ENCODE measurements around the gene CACNG7.
A peak's percentile ranks its signal among the peaks of the same experiment; 100 is the strongest.

CACNG7 gene

GRCh38 chr19:53927739-53928138, 18.7 kb downstream of the CACNG7 start:
- TF ChIP-seq CTCF (IDR thresholded peaks at IDR 0.05), result no peak
- Mint-ChIP-seq H3K27me3 (ENCODE audit: low read depth, poor library complexity) (peaks cover 6% of the 10 kb centered on the region), H3K4me3 (no peak overlapping the region), H3K36me3 (ENCODE audit: low read depth) (no peaks in the 10 kb centered on the region), H3K9me3 (peaks cover 9% of the 10 kb centered on the region), H3K27ac (no peak overlapping the region), H3K4me1 (no peaks in the 10 kb centered on the region)
- DNase-seq, result peak; percentile 89

DNA sequence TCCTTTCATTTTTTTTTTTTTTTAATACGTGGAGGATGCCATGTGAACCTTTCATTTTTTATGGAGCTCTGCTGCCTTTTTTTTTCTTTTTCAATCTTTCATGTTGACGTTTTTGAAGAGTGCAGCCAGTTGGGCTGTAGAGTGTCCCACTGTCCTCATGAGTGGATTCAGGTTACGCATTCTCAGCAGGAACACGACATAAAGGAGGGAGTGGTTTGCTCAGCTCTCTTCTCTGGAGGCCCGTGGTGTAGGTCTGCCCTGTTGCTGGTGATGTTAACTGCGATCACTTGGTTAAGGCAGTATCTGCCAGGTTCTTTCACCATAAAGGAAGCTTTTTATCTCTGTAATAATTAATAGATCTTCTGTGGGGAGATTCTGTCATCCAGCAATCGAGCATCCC, 27.0 kb downstream of the CACNG7 start:
- Mint-ChIP-seq H3K4me1 (peaks cover 6% of the 10 kb centered on the region), H3K36me3 (ENCODE audit: low read depth) (no peaks in the 10 kb centered on the region), H3K27ac (no peak overlapping the region), H3K27me3 (ENCODE audit: low read depth, poor library complexity) (peaks cover 28% of the 10 kb centered on the region), H3K9me3 (peaks cover 8% of the 10 kb centered on the region), H3K4me3 (no peak overlapping the region)
- TF ChIP-seq CTCF (IDR thresholded peaks at IDR 0.05), result no peak
- DNase-seq, result no peak

GRCh38 chr19:53942001-53942786, 33.1 kb downstream of the CACNG7 start:
- H3K9me3 Mint-ChIP-seq, result peaks cover 19% of the 10 kb centered on the region
- TF ChIP-seq CTCF (IDR thresholded peaks at IDR 0.05), result peak; percentile 42
- peaks cover 79% of the 10 kb centered on the region for H3K27me3 Mint-ChIP-seq (ENCODE audit: low read depth, poor library complexity)
- peak; percentile 83 for DNase-seq
- H3K27ac Mint-ChIP-seq, result no peak overlapping the region
- H3K36me3 Mint-ChIP-seq (ENCODE audit: low read depth), result no peaks in the 10 kb centered on the region
- H3K4me3 Mint-ChIP-seq, result no peak overlapping the region
- no peaks in the 10 kb centered on the region for H3K4me1 Mint-ChIP-seq

DNA sequence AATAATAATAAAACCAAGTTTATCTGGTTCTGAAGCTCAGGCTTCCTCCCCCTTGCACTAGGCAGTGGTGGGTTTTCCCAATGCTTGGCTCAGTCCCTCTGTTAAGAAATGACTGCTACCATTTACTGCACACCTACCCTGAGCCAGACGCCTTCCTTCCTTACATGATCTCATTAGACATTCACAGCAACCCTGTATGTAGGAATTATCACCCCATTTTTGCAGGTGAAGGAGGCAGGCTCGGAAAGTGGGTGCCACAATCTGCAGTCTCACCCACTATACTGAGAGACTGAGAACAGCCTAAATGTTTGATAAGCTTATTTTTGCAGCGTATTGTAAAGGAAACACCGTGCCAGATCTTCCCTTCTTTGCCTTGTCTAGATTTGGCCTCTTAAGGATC, 35.3 kb downstream of the CACNG7 start:
- Mint-ChIP-seq H3K27me3 (ENCODE audit: low read depth, poor library complexity) (peaks cover 82% of the 10 kb centered on the region), H3K4me3 (no peak overlapping the region)

DNA sequence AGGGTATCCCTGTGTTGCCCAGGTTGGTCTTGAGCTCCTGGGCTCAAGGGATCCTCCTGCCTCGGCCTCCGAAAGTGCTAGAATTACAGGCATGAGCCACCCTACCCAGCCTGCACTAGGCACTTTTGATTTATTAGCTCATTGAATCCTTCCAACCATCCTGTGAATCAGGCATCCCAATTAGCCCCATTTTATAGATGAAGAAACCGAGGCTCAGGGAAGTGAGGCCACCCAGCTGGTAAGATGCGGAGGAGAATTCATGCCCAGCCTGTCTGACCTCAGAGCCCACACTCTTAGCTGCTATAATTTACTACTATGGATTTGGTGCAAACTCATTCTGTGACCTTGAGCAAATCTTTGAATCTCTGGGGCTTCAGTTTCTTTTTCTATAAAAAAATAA, 35.9 kb downstream of the CACNG7 start:
- Mint-ChIP-seq H3K9me3 (peaks cover 16% of the 10 kb centered on the region), H3K4me1 (no peaks in the 10 kb centered on the region), H3K36me3 (ENCODE audit: low read depth) (no peaks in the 10 kb centered on the region), H3K27ac (no peak overlapping the region), H3K4me3 (no peak overlapping the region), H3K27me3 (ENCODE audit: low read depth, poor library complexity) (peaks cover 76% of the 10 kb centered on the region)
- TF ChIP-seq CTCF (IDR thresholded peaks at IDR 0.05), result no peak
- no peak for DNase-seq

More for the DNA sequence above, 35.3 kb downstream of the CACNG7 start:
- peaks cover 17% of the 10 kb centered on the region for H3K9me3 Mint-ChIP-seq
- H3K27ac Mint-ChIP-seq, result no peak overlapping the region
- H3K36me3 Mint-ChIP-seq (ENCODE audit: low read depth), result no peaks in the 10 kb centered on the region
- H3K4me1 Mint-ChIP-seq, result no peaks in the 10 kb centered on the region
- DNase-seq, result no peak
- TF ChIP-seq CTCF (IDR thresholded peaks at IDR 0.05), result no peak

DNA sequence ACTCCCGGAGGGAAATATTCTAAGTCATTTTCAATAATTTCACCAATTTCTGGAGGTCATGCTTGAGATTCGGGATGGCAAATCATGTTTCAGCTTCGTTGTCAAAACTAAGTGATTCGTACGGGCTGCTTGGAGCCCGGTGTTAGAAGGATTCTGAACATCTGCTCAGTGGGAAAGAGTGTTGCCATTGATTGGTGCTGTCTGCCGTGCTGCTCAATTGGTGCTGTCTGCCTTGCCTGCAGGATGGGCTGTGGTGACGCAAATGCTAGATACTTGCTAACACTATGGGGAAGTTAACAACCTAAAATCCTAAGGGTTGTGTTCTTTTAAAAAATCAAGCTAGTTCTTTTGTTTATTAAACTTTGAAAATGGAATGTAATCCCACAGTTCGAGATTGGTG, 36.4 kb downstream of the CACNG7 start:
- Mint-ChIP-seq H3K4me1 (no peaks in the 10 kb centered on the region), H3K27ac (no peak overlapping the region), H3K9me3 (peaks cover 12% of the 10 kb centered on the region), H3K4me3 (no peak overlapping the region), H3K27me3 (ENCODE audit: low read depth, poor library complexity) (peaks cover 71% of the 10 kb centered on the region), H3K36me3 (ENCODE audit: low read depth) (no peaks in the 10 kb centered on the region)
- no peak for TF ChIP-seq CTCF (IDR thresholded peaks at IDR 0.05)
- no peak for DNase-seq
